HEK293 (cell line): ENCODE results near the gene CLDN7.

Experiments used
- HOXA7 ChIP-seq: sonication (generic); formaldehyde crosslinking; IDR thresholded peaks from 2 replicates; pipeline ENCODE4 v1.8.1; 2022; ENCODE audit warnings: missing genetic modification reagents, borderline replicate concordance
- KLF1 ChIP-seq: fragments of 450-650 bp; formaldehyde crosslinking; IDR thresholded peaks from 2 replicates; pipeline ENCODE4 v1.5.1; 2016; ENCODE audit warnings: missing biosample characterization, missing genetic modification characterization
- KLF10 ChIP-seq: fragments of 450-650 bp; IDR thresholded peaks from 2 replicates; pipeline ENCODE4 v1.5.1; 2018; ENCODE audit warnings: missing biosample characterization, mild to moderate bottlenecking, missing genetic modification characterization
- SP2 ChIP-seq: fragments of 450-650 bp; formaldehyde crosslinking; IDR thresholded peaks from 2 replicates; pipeline ENCODE4 v1.5.1; 2016; ENCODE audit warnings: missing biosample characterization, missing genetic modification characterization
- SP7 ChIP-seq: fragments of 450-650 bp; formaldehyde crosslinking; IDR thresholded peaks from 2 replicates; pipeline ENCODE4 v1.5.1; 2016; ENCODE audit warnings: missing biosample characterization, missing genetic modification characterization
- ZBTB20 ChIP-seq: fragments of 450-650 bp; formaldehyde crosslinking; IDR thresholded peaks from 2 replicates; pipeline ENCODE4 v1.5.1; 2016; ENCODE audit warnings: missing biosample characterization, missing genetic modification characterization
- ZBTB21 ChIP-seq: fragments of 450-650 bp; formaldehyde crosslinking; IDR thresholded peaks from 2 replicates; pipeline ENCODE4 v1.5.1; 2017; ENCODE audit warnings: missing biosample characterization, missing genetic modification characterization
- ZEB2 ChIP-seq: fragments of 450-650 bp; formaldehyde crosslinking; IDR thresholded peaks from 2 replicates; pipeline ENCODE4 v1.5.1; 2016; ENCODE audit warnings: missing biosample characterization, missing genetic modification characterization
- ZFP69B ChIP-seq: fragments of 450-650 bp; formaldehyde crosslinking; IDR thresholded peaks from 2 replicates; pipeline ENCODE4 v1.5.1; 2016; ENCODE audit warnings: missing biosample characterization, missing genetic modification characterization
- ZIC2 ChIP-seq: fragments of 450-650 bp; formaldehyde crosslinking; IDR thresholded peaks from 2 replicates; pipeline ENCODE4 v1.5.1; 2016; ENCODE audit warnings: missing biosample characterization, missing genetic modification characterization
- ZNF133 ChIP-seq: fragments of 450-650 bp; formaldehyde crosslinking; IDR thresholded peaks from 2 replicates; pipeline ENCODE4 v1.5.1; 2016; ENCODE audit warnings: missing biosample characterization, missing genetic modification characterization
- ZNF138 ChIP-seq: fragments of 450-650 bp; formaldehyde crosslinking; IDR thresholded peaks from 2 replicates; pipeline ENCODE4 v1.5.1; 2016; ENCODE audit warnings: missing biosample characterization, missing genetic modification characterization, borderline replicate concordance
- ZNF157 ChIP-seq: fragments of 450-650 bp; formaldehyde crosslinking; IDR thresholded peaks from 2 replicates; pipeline ENCODE4 v1.5.1; 2016; ENCODE audit warnings: missing biosample characterization, missing genetic modification characterization
- ZNF221 ChIP-seq: fragments of 450-650 bp; formaldehyde crosslinking; IDR thresholded peaks from 2 replicates; pipeline ENCODE4 v1.5.1; 2017; ENCODE audit warnings: missing biosample characterization, missing genetic modification characterization, borderline replicate concordance
- ZNF223 ChIP-seq: fragments of 450-650 bp; formaldehyde crosslinking; IDR thresholded peaks from 2 replicates; pipeline ENCODE4 v1.5.1; 2016; ENCODE audit warnings: missing biosample characterization, missing genetic modification characterization
- ZNF366 ChIP-seq: fragments of 450-650 bp; formaldehyde crosslinking; conservative IDR thresholded peaks from 2 replicates; pipeline ENCODE4 v1.5.1; 2016; ENCODE audit warnings: missing biosample characterization, missing genetic modification characterization
- ZNF561 ChIP-seq: fragments of 450-650 bp; IDR thresholded peaks from 2 replicates; pipeline ENCODE4 v1.5.1; 2018; ENCODE audit warnings: missing biosample characterization, missing genetic modification characterization, borderline replicate concordance
- ZNF664 ChIP-seq: fragments of 450-650 bp; formaldehyde crosslinking; IDR thresholded peaks from 2 replicates; pipeline ENCODE4 v1.5.1; 2016; ENCODE audit warnings: missing biosample characterization, missing genetic modification characterization
- ZNF701 ChIP-seq: fragments of 450-650 bp; formaldehyde crosslinking; IDR thresholded peaks from 2 replicates; pipeline ENCODE4 v1.5.1; 2016; ENCODE audit warnings: missing biosample characterization, missing genetic modification characterization
- TF ChIP-seq, protein P1 (sequence below): fragments of 450-650 bp; formaldehyde crosslinking; IDR thresholded peaks from 2 replicates; pipeline ENCODE4 v1.5.1; 2016; ENCODE audit warnings: missing biosample characterization, missing genetic modification characterization
- TF ChIP-seq, protein P2 (sequence below): fragments of 450-650 bp; formaldehyde crosslinking; IDR thresholded peaks from 2 replicates; pipeline ENCODE4 v1.5.1; 2016; ENCODE audit warnings: missing biosample characterization, missing genetic modification characterization
- TF ChIP-seq, protein P3 (sequence below): fragments of 450-650 bp; formaldehyde crosslinking; conservative IDR thresholded peaks from 2 replicates; pipeline ENCODE4 v1.5.1; 2016; ENCODE audit warnings: low read depth, missing biosample characterization, missing genetic modification characterization
- TF ChIP-seq, protein P4 (sequence below): sonication (generic); formaldehyde crosslinking; IDR thresholded peaks from 2 replicates; pipeline ENCODE4 v1.8.1; 2022; ENCODE audit warnings: mild to moderate bottlenecking, moderate library complexity, missing genetic modification reagents

CLDN7 gene

DNA sequence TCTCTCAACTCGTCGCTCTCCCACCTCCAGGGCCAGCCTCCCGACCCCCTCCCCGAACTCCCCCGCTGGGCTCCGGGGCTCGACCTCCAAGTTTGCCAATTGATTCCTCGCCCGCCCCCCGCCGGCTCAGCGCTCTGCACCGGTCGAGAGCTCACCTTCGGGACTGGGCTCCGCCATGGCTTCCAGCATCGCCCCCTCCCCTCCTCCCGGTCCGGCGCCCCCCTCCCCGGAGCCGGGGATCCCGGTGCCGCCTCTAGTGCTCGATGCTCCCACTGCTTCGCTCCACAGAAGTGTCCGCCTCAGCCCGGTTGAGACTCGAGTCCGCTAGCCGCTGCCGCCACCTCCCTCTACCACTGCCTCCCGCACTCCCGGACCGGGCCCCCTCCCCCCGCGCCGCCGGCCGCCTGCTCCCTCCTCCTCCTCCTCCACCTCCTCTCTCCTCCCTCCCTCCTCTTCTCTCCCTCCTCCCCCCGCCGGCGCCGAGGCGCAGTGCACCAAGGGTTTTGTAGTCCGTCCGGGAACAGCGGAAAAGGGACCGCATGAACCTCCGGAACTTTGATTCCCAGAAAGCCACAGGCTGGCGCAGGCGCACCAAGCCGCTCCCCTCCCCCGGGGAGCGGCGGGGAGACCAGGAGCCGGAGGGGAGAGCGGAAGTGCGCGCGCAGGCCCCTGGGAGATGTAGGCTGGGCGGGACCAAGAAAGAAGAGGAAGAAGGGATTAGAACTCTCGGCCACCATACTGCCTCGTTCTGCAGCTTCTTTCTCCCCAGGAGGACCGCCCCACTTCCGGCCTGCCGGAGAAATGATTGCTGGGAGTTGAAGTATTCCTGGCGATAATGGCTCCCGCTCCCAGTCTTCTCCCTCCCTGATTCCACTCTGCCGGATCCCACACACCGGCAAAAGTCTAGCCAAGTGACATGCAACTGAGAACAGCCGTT, 22.9 kb downstream of the CLDN7 start, which contains the start of gene PHF23 (continued):
- TF ChIP-seq, protein P1, sequence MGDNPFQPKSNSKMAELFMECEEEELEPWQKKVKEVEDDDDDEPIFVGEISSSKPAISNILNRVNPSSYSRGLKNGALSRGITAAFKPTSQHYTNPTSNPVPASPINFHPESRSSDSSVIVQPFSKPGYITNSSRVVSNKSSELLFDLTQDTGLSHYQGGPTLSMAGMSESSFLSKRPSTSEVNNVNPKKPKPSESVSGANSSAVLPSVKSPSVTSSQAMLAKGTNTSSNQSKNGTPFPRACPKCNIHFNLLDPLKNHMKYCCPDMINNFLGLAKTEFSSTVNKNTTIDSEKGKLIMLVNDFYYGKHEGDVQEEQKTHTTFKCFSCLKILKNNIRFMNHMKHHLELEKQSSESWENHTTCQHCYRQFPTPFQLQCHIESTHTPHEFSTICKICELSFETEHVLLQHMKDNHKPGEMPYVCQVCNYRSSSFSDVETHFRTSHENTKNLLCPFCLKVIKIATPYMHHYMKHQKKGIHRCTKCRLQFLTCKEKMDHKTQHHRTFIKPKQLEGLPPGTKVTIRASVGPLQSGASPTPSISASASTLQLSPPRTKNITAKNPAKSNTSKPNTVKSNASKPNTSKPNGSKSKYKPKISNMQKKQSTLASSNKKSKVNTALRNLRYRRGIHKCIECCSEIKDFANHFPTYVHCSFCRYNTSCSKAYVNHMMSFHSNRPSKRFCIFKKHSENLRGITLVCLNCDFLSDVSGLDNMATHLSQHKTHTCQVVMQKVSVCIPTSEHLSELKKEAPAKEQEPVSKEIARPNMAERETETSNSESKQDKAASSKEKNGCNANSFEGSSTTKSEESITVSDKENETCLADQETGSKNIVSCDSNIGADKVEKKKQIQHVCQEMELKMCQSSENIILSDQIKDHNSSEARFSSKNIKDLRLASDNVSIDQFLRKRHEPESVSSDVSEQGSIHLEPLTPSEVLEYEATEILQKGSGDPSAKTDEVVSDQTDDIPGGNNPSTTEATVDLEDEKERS (tag by site-specific recombination) = no peak
- TF ChIP-seq ZEB2 (peak; percentile 93), SP2 (peak; percentile 92), ZIC2 (peak; percentile 54), SP7 (peak; percentile 78), ZNF664 (tag by site-specific recombination) (no peak), ZNF133 (no peak), ZBTB20 (tag by site-specific recombination) (peak; percentile 65; the same call in 1 of the 2 replicates), HOXA7 (CRISPR knock-in tag) (no peak), ZNF138 (no peak), ZNF561 (tag by site-specific recombination) (peak; percentile 90; the same call in 1 of the 2 replicates), ZNF701 (no peak), ZNF223 (tag by site-specific recombination) (peak; percentile 66; the same call in 1 of the 2 replicates), KLF10 (tag by site-specific recombination) (no peak), ZNF221 (tag by site-specific recombination) (no peak), ZNF157 (tag by site-specific recombination) (no peak), ZBTB21 (no peak), ZFP69B (tag by site-specific recombination) (no peak), KLF1 (tag by site-specific recombination) (no peak), ZNF366 (tag by site-specific recombination) (peak; percentile 100)
- TF ChIP-seq, protein P2, sequence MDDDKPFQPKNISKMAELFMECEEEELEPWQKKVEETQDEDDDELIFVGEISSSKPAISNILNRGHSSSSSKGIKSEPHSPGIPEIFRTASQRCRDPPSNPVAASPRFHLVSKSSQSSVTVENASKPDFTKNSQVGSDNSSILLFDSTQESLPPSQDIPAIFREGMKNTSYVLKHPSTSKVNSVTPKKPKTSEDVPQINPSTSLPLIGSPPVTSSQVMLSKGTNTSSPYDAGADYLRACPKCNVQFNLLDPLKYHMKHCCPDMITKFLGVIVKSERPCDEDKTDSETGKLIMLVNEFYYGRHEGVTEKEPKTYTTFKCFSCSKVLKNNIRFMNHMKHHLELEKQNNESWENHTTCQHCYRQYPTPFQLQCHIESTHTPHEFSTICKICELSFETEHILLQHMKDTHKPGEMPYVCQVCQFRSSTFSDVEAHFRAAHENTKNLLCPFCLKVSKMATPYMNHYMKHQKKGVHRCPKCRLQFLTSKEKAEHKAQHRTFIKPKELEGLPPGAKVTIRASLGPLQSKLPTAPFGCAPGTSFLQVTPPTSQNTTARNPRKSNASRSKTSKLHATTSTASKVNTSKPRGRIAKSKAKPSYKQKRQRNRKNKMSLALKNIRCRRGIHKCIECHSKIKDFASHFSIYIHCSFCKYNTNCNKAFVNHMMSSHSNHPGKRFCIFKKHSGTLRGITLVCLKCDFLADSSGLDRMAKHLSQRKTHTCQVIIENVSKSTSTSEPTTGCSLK (tag by site-specific recombination) = no peak
- TF ChIP-seq, protein P3, sequence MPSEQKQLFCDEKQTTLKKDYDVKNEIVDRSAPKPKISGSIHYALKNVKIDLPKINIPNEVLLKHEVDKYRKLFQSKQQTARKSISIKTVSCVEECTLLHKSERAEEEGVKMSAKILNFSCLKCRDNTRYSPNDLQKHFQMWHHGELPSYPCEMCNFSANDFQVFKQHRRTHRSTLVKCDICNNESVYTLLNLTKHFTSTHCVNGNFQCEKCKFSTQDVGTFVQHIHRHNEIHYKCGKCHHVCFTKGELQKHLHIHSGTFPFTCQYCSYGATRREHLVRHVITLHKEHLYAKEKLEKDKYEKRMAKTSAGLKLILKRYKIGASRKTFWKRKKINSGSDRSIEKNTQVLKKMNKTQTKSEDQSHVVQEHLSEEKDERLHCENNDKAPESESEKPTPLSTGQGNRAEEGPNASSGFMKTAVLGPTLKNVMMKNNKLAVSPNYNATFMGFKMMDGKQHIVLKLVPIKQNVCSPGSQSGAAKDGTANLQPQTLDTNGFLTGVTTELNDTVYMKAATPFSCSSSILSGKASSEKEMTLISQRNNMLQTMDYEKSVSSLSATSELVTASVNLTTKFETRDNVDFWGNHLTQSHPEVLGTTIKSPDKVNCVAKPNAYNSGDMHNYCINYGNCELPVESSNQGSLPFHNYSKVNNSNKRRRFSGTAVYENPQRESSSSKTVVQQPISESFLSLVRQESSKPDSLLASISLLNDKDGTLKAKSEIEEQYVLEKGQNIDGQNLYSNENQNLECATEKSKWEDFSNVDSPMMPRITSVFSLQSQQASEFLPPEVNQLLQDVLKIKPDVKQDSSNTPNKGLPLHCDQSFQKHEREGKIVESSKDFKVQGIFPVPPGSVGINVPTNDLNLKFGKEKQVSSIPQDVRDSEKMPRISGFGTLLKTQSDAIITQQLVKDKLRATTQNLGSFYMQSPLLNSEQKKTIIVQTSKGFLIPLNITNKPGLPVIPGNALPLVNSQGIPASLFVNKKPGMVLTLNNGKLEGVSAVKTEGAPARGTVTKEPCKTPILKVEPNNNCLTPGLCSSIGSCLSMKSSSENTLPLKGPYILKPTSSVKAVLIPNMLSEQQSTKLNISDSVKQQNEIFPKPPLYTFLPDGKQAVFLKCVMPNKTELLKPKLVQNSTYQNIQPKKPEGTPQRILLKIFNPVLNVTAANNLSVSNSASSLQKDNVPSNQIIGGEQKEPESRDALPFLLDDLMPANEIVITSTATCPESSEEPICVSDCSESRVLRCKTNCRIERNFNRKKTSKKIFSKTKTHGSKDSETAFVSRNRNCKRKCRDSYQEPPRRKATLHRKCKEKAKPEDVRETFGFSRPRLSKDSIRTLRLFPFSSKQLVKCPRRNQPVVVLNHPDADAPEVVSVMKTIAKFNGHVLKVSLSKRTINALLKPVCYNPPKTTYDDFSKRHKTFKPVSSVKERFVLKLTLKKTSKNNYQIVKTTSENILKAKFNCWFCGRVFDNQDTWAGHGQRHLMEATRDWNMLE (tag by site-specific recombination) = 0 out of 2 replicates have a peak, but pooled peaks have one; percentile 38
- TF ChIP-seq, protein P4, sequence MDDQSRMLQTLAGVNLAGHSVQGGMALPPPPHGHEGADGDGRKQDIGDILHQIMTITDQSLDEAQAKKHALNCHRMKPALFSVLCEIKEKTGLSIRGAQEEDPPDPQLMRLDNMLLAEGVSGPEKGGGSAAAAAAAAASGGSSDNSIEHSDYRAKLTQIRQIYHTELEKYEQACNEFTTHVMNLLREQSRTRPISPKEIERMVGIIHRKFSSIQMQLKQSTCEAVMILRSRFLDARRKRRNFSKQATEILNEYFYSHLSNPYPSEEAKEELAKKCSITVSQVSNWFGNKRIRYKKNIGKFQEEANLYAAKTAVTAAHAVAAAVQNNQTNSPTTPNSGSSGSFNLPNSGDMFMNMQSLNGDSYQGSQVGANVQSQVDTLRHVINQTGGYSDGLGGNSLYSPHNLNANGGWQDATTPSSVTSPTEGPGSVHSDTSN (CRISPR knock-in tag) = no peak
